GM18870 (cell line): ENCODE measurements around the gene ODAPH.
"Not testable (repeated sequence)": the region's sequence is repeated elsewhere in the genome, so short reads cannot be mapped to it uniquely, and the experiment has no call there.

Experiments
- ATAC-seq: cut with Tn5 transposase; IDR thresholded peaks from one replicate; pipeline ENCODE4 v1.9.1; 2021; ENCODE audit warnings: moderate library complexity; ENCODE audit not compliant: unreplicated experiment

The ODAPH gene

GRCh38 chr4:75544220-75544619 is 11.6 kb upstream of the ODAPH start:
- ATAC-seq: not testable (repeated sequence)

GRCh38 chr4:75544870-75545269 is 11.0 kb upstream of the ODAPH start:
- ATAC-seq: no peak

GRCh38 chr4:75545526-75545925 is 10.3 kb upstream of the ODAPH start:
- ATAC-seq: no peak

- ATAC-seq: no peak
Observed at GRCh38 chr4:75547647-75548387, 8.0 kb upstream of the ODAPH start.

GRCh38 chr4:75549019-75549418 is 6.8 kb upstream of the ODAPH start:
- no peak for ATAC-seq

GRCh38 chr4:75552452-75552851 is 3.4 kb upstream of the ODAPH start:
- no peak for ATAC-seq

GRCh38 chr4:75557696-75558095 is 1.8 kb downstream of the ODAPH start:
- no peak for ATAC-seq

- no peak for ATAC-seq
Observed at GRCh38 chr4:75561789-75562188, 5.9 kb downstream of the ODAPH start.

GRCh38 chr4:75564023-75564422 is 8.2 kb downstream of the ODAPH start:
- ATAC-seq: no peak

- no peak for ATAC-seq
Observed at GRCh38 chr4:75565481-75565880, 9.6 kb downstream of the ODAPH start.

GRCh38 chr4:75566911-75567310 is 11.0 kb downstream of the ODAPH start:
- ATAC-seq: no peak

- ATAC-seq: no peak
Observed at GRCh38 chr4:75567725-75568124, 11.9 kb downstream of the ODAPH start.

GRCh38 chr4:75584067-75584466 is 28.2 kb downstream of the ODAPH start:
- no peak for ATAC-seq

- ATAC-seq: no peak
Observed at GRCh38 chr4:75593393-75593792, 37.5 kb downstream of the ODAPH start.

GRCh38 chr4:75596061-75596460 is 40.2 kb downstream of the ODAPH start:
- no peak for ATAC-seq

GRCh38 chr4:75598390-75598789 is 42.5 kb downstream of the ODAPH start:
- ATAC-seq: no peak

GRCh38 chr4:75599647-75600046 is 43.8 kb downstream of the ODAPH start:
- no peak for ATAC-seq

- ATAC-seq: no peak
Observed at GRCh38 chr4:75605928-75606327, 50.1 kb downstream of the ODAPH start.

- no peak for ATAC-seq
Observed at GRCh38 chr4:75612306-75612705, 56.4 kb downstream of the ODAPH start.
